GM12878 (cell line): ENCODE data around the gene LRRC14B. TPM values are rescaled to one million over a fixed set of nuclear protein-coding genes. Genes with fewer than 3 reads are reported as not detected.
"Not testable (repeated sequence)": the region's sequence is repeated elsewhere in the genome, so short reads cannot be mapped to it uniquely, and the experiment has no call there.

Experiments used
- ATAC-seq: fragments of 200-7000 bp; cut with Tn5 transposase; 3 replicates; pipeline ENCODE4 v1.9.1; 2020; ENCODE audit warnings: mild to moderate bottlenecking, moderate library complexity
- BruUV-seq: library from RNA; stranded (reverse); fragments of 400-500 nt; replicated peaks from 2 replicates; lab custom pipeline; 2021; lab: Mats Ljungman, UMichigan
- CTCF ChIA-PET: fragments of 300-600 bp; sonication (Branson Sonifier 250); formaldehyde crosslinking; extraction: SDS; loops from one replicate; lab custom pipeline; 2021; ENCODE audit warnings: inconsistent platforms; lab: Yijun Ruan, JAX
- POLR2A ChIA-PET: fragments of 350-600 bp; formaldehyde crosslinking; extraction: SDS; loops from one replicate; lab custom pipeline; 2021; ENCODE audit warnings: inconsistent platforms; lab: Charles Lee
- RAD21 ChIA-PET: fragments of 300-600 bp; sonication (Branson Sonifier 250); formaldehyde crosslinking; loops from one replicate; lab custom pipeline; 2023; ENCODE audit warnings: antibody characterized with exemption; ENCODE audit not compliant: unreplicated experiment; lab: Charles Lee
- SMC1A ChIA-PET: fragments of 300-600 bp; sonication (Branson Sonifier 250); formaldehyde crosslinking; loops from one replicate; lab custom pipeline; 2023; ENCODE audit not compliant: unreplicated experiment, uncharacterized antibody; lab: Charles Lee
- DNase-seq: peaks from one replicate; pipeline ENCODE4 v3.0.0-alpha.2; 2011; ENCODE audit warnings: low read depth, low spot score
- FAIRE-seq: peaks from 3 replicates; lab custom pipeline; 2011; peaks lifted over from hg19 to GRCh38; lab: Jason Lieb, UNC
- H2AFZ ChIP-seq: 2 replicates; pipeline ENCODE4 v1.6.0; 2011; ENCODE audit warnings: low read depth, low read length, control low read depth; ENCODE audit not compliant: control insufficient read depth
- H3K27ac ChIP-seq: 2 replicates; pipeline ENCODE4 v1.5.1; 2011; ENCODE audit warnings: control low read depth; ENCODE audit not compliant: control insufficient read depth, insufficient read depth
- H3K27me3 ChIP-seq, 2 experiments: replicated peaks in 1 of 2; 2 replicates each; pipeline versions ENCODE4 v1.6.0 to v1.6.1; 2011; ENCODE audit warnings: low read length in 1 of 2; ENCODE audit not compliant: control insufficient read depth in 2 of 2, insufficient read depth in 2 of 2
- H3K36me3 ChIP-seq, 2 experiments: 2 replicates each; pipeline ENCODE4 v1.5.1; 2011; ENCODE audit warnings: low read length in 1 of 2; ENCODE audit not compliant: control insufficient read depth in 2 of 2, insufficient read depth in 2 of 2
- H3K4me1 ChIP-seq: 2 replicates; pipeline ENCODE4 v1.6.1; 2011; ENCODE audit warnings: mild to moderate bottlenecking, low read length, moderate library complexity, mixed read lengths; ENCODE audit not compliant: control insufficient read depth, insufficient read depth
- H3K4me2 ChIP-seq: 2 replicates; pipeline ENCODE4 v1.6.0; 2011; ENCODE audit warnings: control low read depth; ENCODE audit not compliant: control insufficient read depth, insufficient read depth
- H3K4me3 ChIP-seq: fragments of 200-600 bp; sonication (generic); 2 replicates; pipeline ENCODE4 v1.5.1; 2016
- H3K79me2 ChIP-seq: 2 replicates; pipeline ENCODE4 v1.6.0; 2011; ENCODE audit warnings: low read length; ENCODE audit not compliant: control insufficient read depth, insufficient read depth
- H3K9ac ChIP-seq: 2 replicates; pipeline ENCODE4 v1.8.0; 2011; ENCODE audit warnings: low read length, control low read depth, mixed read lengths; ENCODE audit not compliant: control insufficient read depth, insufficient read depth
- H3K9me3 ChIP-seq: replicated peaks from 3 replicates; pipeline ENCODE4 v1.5.1; 2011; ENCODE audit warnings: mild to moderate bottlenecking, low read length; ENCODE audit not compliant: control insufficient read depth, insufficient read depth
- H4K20me1 ChIP-seq: 2 replicates; pipeline ENCODE4 v1.6.0; 2011; ENCODE audit not compliant: control insufficient read depth, insufficient read depth
- BACH1 ChIP-seq: fragments of 450-650 bp; IDR thresholded peaks from 2 replicates; pipeline ENCODE4 v1.6.1; 2017; ENCODE audit warnings: mild to moderate bottlenecking, borderline replicate concordance
- CTCF ChIP-seq, 3 experiments: IDR thresholded peaks in 2 of 3; conservative IDR thresholded peaks in 1 of 3; 2 replicates each; pipeline ENCODE4 v1.5.1; 2011; ENCODE audit warnings: low read depth in 3 of 3, low read length in 3 of 3, mild to moderate bottlenecking in 3 of 3, control low read depth in 2 of 3, moderate library complexity in 2 of 3, inconsistent platforms in 1 of 3, mixed read lengths in 1 of 3; ENCODE audit not compliant: control insufficient read depth in 2 of 3, insufficient read depth in 1 of 3; ENCODE audit errors: extremely low read depth in 1 of 3
- KLF5 ChIP-seq: fragments of 450-650 bp; IDR thresholded peaks from 2 replicates; pipeline ENCODE4 v1.6.1; 2014; ENCODE audit warnings: mild to moderate bottlenecking; ENCODE audit not compliant: partially characterized antibody
- NKRF ChIP-seq: fragments of 450-650 bp; conservative IDR thresholded peaks from 2 replicates; pipeline ENCODE4 v1.6.1; 2017; ENCODE audit warnings: mild to moderate bottlenecking, moderate library complexity
- NR2C1 ChIP-seq: fragments of 450-650 bp; IDR thresholded peaks from 2 replicates; pipeline ENCODE4 v1.6.1; 2017; ENCODE audit warnings: antibody characterized with exemption, mild to moderate bottlenecking, moderate library complexity
- NR2F1 ChIP-seq: fragments of 450-650 bp; conservative IDR thresholded peaks from 2 replicates; pipeline ENCODE4 v1.6.1; 2017; ENCODE audit warnings: mild to moderate bottlenecking
- NRF1 ChIP-seq: conservative IDR thresholded peaks from 2 replicates; pipeline ENCODE4 v1.6.1; 2011; ENCODE audit warnings: mild to moderate bottlenecking, low read depth, low read length, improper control_type of control experiment
- RB1 ChIP-seq: fragments of 450-650 bp; formaldehyde crosslinking; IDR thresholded peaks from 2 replicates; pipeline ENCODE4 v1.6.1; 2017; ENCODE audit warnings: mild to moderate bottlenecking, borderline replicate concordance
- RUNX3 ChIP-seq: IDR thresholded peaks from 2 replicates; pipeline ENCODE4 v1.6.1; 2012; ENCODE audit warnings: low read length, inconsistent platforms
- SMAD5 ChIP-seq: IDR thresholded peaks from 2 replicates; pipeline ENCODE4 v1.6.1; 2016; ENCODE audit warnings: antibody characterized with exemption, low read depth
- SMARCA5 ChIP-seq: fragments of 450-650 bp; IDR thresholded peaks from 2 replicates; pipeline ENCODE4 v1.6.1; 2017; ENCODE audit warnings: mild to moderate bottlenecking
- YY1 ChIP-seq: IDR thresholded peaks from 2 replicates; pipeline ENCODE4 v1.6.1; 2011; ENCODE audit warnings: low read depth, mild to moderate bottlenecking, low read length
- ZNF687 ChIP-seq: fragments of 450-650 bp; IDR thresholded peaks from 2 replicates; pipeline ENCODE4 v1.6.1; 2017; ENCODE audit warnings: mild to moderate bottlenecking, moderate library complexity
- WGBS: methylation state at CpG from one replicate; pipeline ENCODE4 v1.1.6; 2016; ENCODE audit warnings: low lambda C conversion rate; ENCODE audit not compliant: insufficient replicate concordance, insufficient coverage; ENCODE audit errors: missing lambda C conversion rate; 5-methylcytosine and 5-hydroxymethylcytosine counted together
- in situ Hi-C: fragments of 300-500 bp; cut with MboI; formaldehyde crosslinking; loops from 9 replicates; pipeline ENCODE4 v1.14.3; 2018; ENCODE audit warnings: mixed read lengths
- intact Hi-C: fragments of 100-400 bp; cut with micrococcal nuclease; formaldehyde crosslinking; loops from one replicate; pipeline ENCODE4 v1.14.2; 2022; ENCODE audit not compliant: unreplicated experiment
- polyA plus RNA-seq, 11 experiments: library from polyadenylated mRNA; depleted of rRNA in 4 of 11; unstranded in 6 of 11; stranded (reverse) in 5 of 11; fragments of >200 nt; fragmentation: Nextera tagmentation in 4 of 11; fragmentation: Illumina TruSeq in 1 of 11; extraction: Ambion mirVana in 4 of 11; extraction: Trizol in 1 of 11; gene quantifications; 1 replicate in 1 of 11; 2 replicates in 10 of 11; pipeline versions ENCODE4 v1.2.1 to v1.2.3, GENCODE V29; 2011 to 2016; ENCODE audit warnings: inconsistent platforms in 2 of 11, missing spikeins in 2 of 11, low read depth in 1 of 11
- total RNA-seq, 4 experiments: library from RNA; depleted of rRNA in 3 of 4; stranded (reverse); fragments of >200 nt in 3 of 4; fragmentation: Illumina TruSeq in 1 of 4; extraction: Trizol in 1 of 4; gene quantifications; 2 replicates each; pipeline versions ENCODE4 v1.2.1 to v1.2.3, GENCODE V29; 2013 to 2021

The LRRC14B gene
- total and polyA plus RNA-seq, 10 of the 15 experiments (the other 5 are each of a cell fraction or from before 2014, with no cell fraction given), result 0.06 to 0.31 (median 0.13) TPM; not detected in 5

- H4K20me1 ChIP-seq, BruUV-seq, H3K9me3 ChIP-seq, FAIRE-seq, H3K36me3 ChIP-seq, H3K4me1 ChIP-seq, in situ Hi-C loops, H3K27me3 ChIP-seq: not testable (repeated sequence)
- Histone ChIP-seq H3K4me2 (peak within 1 kb of the TSS; percentile 66), H3K9ac (peak within 1 kb of the TSS; percentile 86), H2AFZ (peak within 1 kb of the TSS; percentile 92), H3K27ac (peak within 1 kb of the TSS; percentile 69), H3K4me3 (peak within 1 kb of the TSS; percentile 98), H3K79me2 (peaks cover 53% of the 10 kb centered on the region)
- SMC1A ChIA-PET, result interaction anchor here (0.9 to 2.7 kb wide), 3 partner anchors 12 to 53 kb away, joined by 3 to 9 read pairs (median 5); partner anchors contain the start of gene PDCD6
- intact Hi-C loops, result loop anchor here (2.0 kb wide), 1 partner anchor 53 kb away; the partner anchor contains the start of gene PDCD6
- 3% methylated on average over 69 of the region's 75 CpGs for WGBS
- peak; percentile 86 for DNase-seq
- peak; percentile 84 for ATAC-seq
- CTCF ChIA-PET, result interaction anchor here (2.8 kb wide), 1 partner anchor 30 kb away, joined by 13 read pairs; no protein-coding TSS in a partner anchor
- RAD21 ChIA-PET, result interaction anchor here (2.4 kb wide), 1 partner anchor 151 kb away, joined by 7 read pairs; no protein-coding TSS in a partner anchor
- POLR2A ChIA-PET, result interaction anchor here (0.8 to 3.4 kb wide), 3 partner anchors 18 to 53 kb away, joined by 3 to 21 read pairs (median 4); partner anchors contain the start of gene PDCD6
- TF ChIP-seq YY1, result peak; percentile 41; the same call in 1 of the 2 replicates
- peak; percentile 23 for TF ChIP-seq KLF5
- TF ChIP-seq NRF1, result peak; percentile 96
- peak; percentile 9; the same call in 1 of the 2 replicates for TF ChIP-seq NKRF
- TF ChIP-seq ZNF687, result peak; percentile 73
- TF ChIP-seq NR2F1, result peak; percentile 34; the same call in 1 of the 2 replicates
- TF ChIP-seq CTCF (IDR thresholded peaks at IDR 0.05 in 2 of 3, conservative IDR thresholded peaks at IDR 0.05 in 1 of 3; ENCODE audit: control insufficient read depth in 2 of 3, extremely low read depth in 1 of 3, insufficient read depth in 1 of 3, low read depth in 3 of 3, low read length in 3 of 3), result peak; percentile 30 to 39 (median 34); a peak in 5 of 6 replicates
- 0 out of 2 replicates have a peak, but pooled peaks have one; percentile 5 for TF ChIP-seq RUNX3
- peak; percentile 59; the same call in 1 of the 2 replicates for TF ChIP-seq SMARCA5
- TF ChIP-seq BACH1, result peak; percentile 77
- TF ChIP-seq RB1, result peak; percentile 62; the same call in 1 of the 2 replicates
- TF ChIP-seq SMAD5, result peak; percentile 36; the same call in 1 of the 2 replicates
- peak; percentile 47 for TF ChIP-seq NR2C1
These were observed 26.5 kb downstream of the LRRC14B start, which contains the start of the genes CCDC127 and SDHA for GRCh38 chr5:217494-218456. Gene CCDC127 (minus strand): TSS chr5:218153. CDS start chr5:216849, 1,304 bp downstream. Gene SDHA (plus strand): TSS chr5:218320. CDS start chr5:218356, 36 bp downstream.
